DND-41 (cell line): Measurements from ENCODE around the gene ADRA1B.
A peak's percentile ranks its signal among the peaks of the same experiment; 100 is the strongest.

Experiments
- ATAC-seq: fragments of 200-7000 bp; cut with Tn5 transposase; 3 replicates; pipeline ENCODE4 v1.9.1; 2021; ENCODE audit warnings: low read depth; ENCODE audit not compliant: insufficient read depth
- DNase-seq: peaks from one replicate; pipeline ENCODE4 v3.0.0-alpha.2; 2020
- H2AFZ ChIP-seq: 2 replicates; pipeline ENCODE4 v1.6.0; 2012; ENCODE audit warnings: low read depth, low read length
- H3K27ac ChIP-seq: 2 replicates; pipeline ENCODE4 v1.5.1; 2012; ENCODE audit warnings: low read length, inconsistent platforms
- H3K27me3 ChIP-seq: fragments of 200-600 bp; sonication (generic); 2 replicates; pipeline ENCODE4 v1.6.0; 2012; ENCODE audit warnings: low read length, mild to moderate bottlenecking, inconsistent platforms; ENCODE audit not compliant: insufficient read depth, poor library complexity
- H3K36me3 ChIP-seq: 2 replicates; pipeline ENCODE4 v1.5.1; 2012; ENCODE audit warnings: low read length, inconsistent platforms; ENCODE audit not compliant: insufficient read depth
- H3K4me1 ChIP-seq: 2 replicates; pipeline ENCODE4 v1.5.1; 2012; ENCODE audit warnings: mild to moderate bottlenecking, low read length; ENCODE audit not compliant: insufficient read depth
- H3K4me2 ChIP-seq: 2 replicates; pipeline ENCODE4 v1.6.0; 2012; ENCODE audit warnings: mild to moderate bottlenecking, moderate library complexity, low read length, inconsistent platforms; ENCODE audit not compliant: insufficient read depth
- H3K4me3 ChIP-seq, 2 experiments: fragments of 200-600 bp in 1 of 2; shearing (Covaris generic) in 1 of 2; 2 replicates each; pipeline ENCODE4 v1.5.1; 2012 to 2016; ENCODE audit warnings: inconsistent platforms in 2 of 2, low read length in 2 of 2, mild to moderate bottlenecking in 2 of 2, low read depth in 1 of 2, moderate library complexity in 1 of 2
- H3K79me2 ChIP-seq: 2 replicates; pipeline ENCODE4 v1.6.0; 2012; ENCODE audit warnings: low read length, inconsistent platforms; ENCODE audit not compliant: insufficient read depth
- H3K9ac ChIP-seq: 2 replicates; pipeline ENCODE4 v1.6.0; 2012; ENCODE audit warnings: low read depth, mild to moderate bottlenecking, inconsistent platforms, low read length, moderate library complexity
- H3K9me3 ChIP-seq: 2 replicates; pipeline ENCODE4 v1.5.1; 2012; ENCODE audit warnings: low read length, moderate library complexity, mild to moderate bottlenecking, inconsistent platforms; ENCODE audit not compliant: insufficient read depth, severe bottlenecking
- H4K20me1 ChIP-seq: 2 replicates; pipeline ENCODE4 v1.6.0; 2012; ENCODE audit warnings: low read length; ENCODE audit not compliant: insufficient read depth
- CTCF ChIP-seq: IDR thresholded peaks from 2 replicates; pipeline ENCODE4 v1.5.1; 2012; ENCODE audit warnings: borderline replicate concordance, low read length, moderate library complexity, mild to moderate bottlenecking; ENCODE audit not compliant: poor library complexity, severe bottlenecking; ENCODE audit errors: extremely low read depth
- EZH2 ChIP-seq: IDR thresholded peaks from 3 replicates; pipeline ENCODE4 v1.6.1; 2012; ENCODE audit warnings: borderline replicate concordance, low read depth, mild to moderate bottlenecking, moderate library complexity, low read length, inconsistent platforms; ENCODE audit not compliant: severe bottlenecking

Gene ADRA1B

GRCh38 chr5:159933531-159934485 is 17.5 kb downstream of the ADRA1B start:
- Histone ChIP-seq H3K27ac (no peak overlapping the region), H3K4me3 (no peak overlapping the region), H3K9me3 (no peaks in the 10 kb centered on the region), H3K27me3 (no peaks in the 10 kb centered on the region), H3K9ac (no peak overlapping the region), H4K20me1 (no peaks in the 10 kb centered on the region), H3K79me2 (no peaks in the 10 kb centered on the region), H2AFZ (no peak overlapping the region), H3K36me3 (no peaks in the 10 kb centered on the region), H3K4me1 (no peaks in the 10 kb centered on the region), H3K4me2 (no peak overlapping the region)
- ATAC-seq, result peak; percentile 79
- TF ChIP-seq CTCF (no peak), EZH2 (no peak)
- DNase-seq, result peak; percentile 16

GRCh38 chr5:159935946-159936345 is 19.7 kb downstream of the ADRA1B start:
- Histone ChIP-seq H3K9ac (no peak overlapping the region), H3K36me3 (no peaks in the 10 kb centered on the region), H2AFZ (no peak overlapping the region), H3K4me3 (no peak overlapping the region), H4K20me1 (no peaks in the 10 kb centered on the region), H3K9me3 (no peaks in the 10 kb centered on the region), H3K27ac (no peak overlapping the region), H3K4me1 (no peaks in the 10 kb centered on the region), H3K4me2 (no peak overlapping the region), H3K27me3 (peaks cover 5% of the 10 kb centered on the region), H3K79me2 (no peaks in the 10 kb centered on the region)
- TF ChIP-seq CTCF (no peak), EZH2 (no peak)
- DNase-seq (no peak), ATAC-seq (no peak)

GRCh38 chr5:159936686-159937329 is 20.5 kb downstream of the ADRA1B start:
- H3K9ac ChIP-seq, result no peak overlapping the region
- no peak overlapping the region for H3K4me2 ChIP-seq
- TF ChIP-seq EZH2, result no peak
- TF ChIP-seq CTCF, result no peak
- ATAC-seq (no peak), DNase-seq (no peak)
- H3K36me3 ChIP-seq, result no peaks in the 10 kb centered on the region
- H3K9me3 ChIP-seq, result no peaks in the 10 kb centered on the region
- no peak overlapping the region for H3K27ac ChIP-seq
- H2AFZ ChIP-seq, result no peak overlapping the region
- no peaks in the 10 kb centered on the region for H3K4me1 ChIP-seq
- H3K4me3 ChIP-seq, result no peak overlapping the region
- peaks cover 5% of the 10 kb centered on the region for H3K27me3 ChIP-seq
- no peaks in the 10 kb centered on the region for H4K20me1 ChIP-seq
- H3K79me2 ChIP-seq, result no peaks in the 10 kb centered on the region
